Measurements from ENCODE around the gene DDIT4. TPM values are rescaled to one million over a fixed set of nuclear protein-coding genes. Genes with fewer than 3 reads are reported as not detected.
"Not testable (repeated sequence)": the region's sequence is repeated elsewhere in the genome, so short reads cannot be mapped to it uniquely, and the experiment has no call there.

The DDIT4 gene
- total RNA-seq, 1 experiment from 2014 or later = 68.9 TPM

DNA sequence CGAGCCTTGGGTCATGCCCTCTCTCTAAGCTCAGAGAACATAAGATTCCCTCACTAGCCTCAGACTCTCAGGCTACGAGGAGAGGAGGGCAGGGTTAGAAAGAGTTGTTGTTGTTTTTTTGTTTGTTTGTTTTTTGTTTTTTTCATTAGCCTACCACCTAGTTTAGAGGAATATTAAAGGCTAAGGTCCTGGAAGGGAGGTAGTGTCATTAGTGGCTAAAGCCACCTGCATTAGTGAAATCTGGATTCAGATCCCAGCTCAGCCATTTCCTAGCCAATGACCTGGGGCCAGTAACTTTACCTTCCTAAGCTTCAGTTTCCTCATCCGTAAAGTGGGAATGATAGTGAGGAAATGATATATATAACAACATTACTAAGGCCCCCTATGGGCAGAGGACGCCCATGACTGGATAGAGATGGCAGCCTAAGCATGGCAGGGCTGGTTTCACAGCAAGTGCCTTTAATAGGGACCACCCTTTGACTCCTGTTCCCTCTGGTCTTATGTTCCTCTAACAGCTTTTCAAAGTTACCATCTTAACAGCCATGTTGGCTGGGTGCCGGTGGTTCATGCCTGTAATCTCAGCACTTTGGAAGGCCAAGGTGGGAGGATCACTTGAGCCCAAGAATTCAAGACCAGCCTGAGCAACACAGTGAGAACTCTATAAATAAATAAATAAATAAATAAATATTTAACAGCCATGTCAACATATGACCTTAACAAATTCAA is 5.1 kb downstream of the DDIT4 start:
- POLR2A ChIA-PET (ENCODE audit: unreplicated experiment) = no interaction called here
- intact Hi-C loops (cut with micrococcal nuclease) = no loop called here
- H3F3A ChIP-seq (ENCODE audit: low read length, unreplicated experiment) = no peaks in the 10 kb centered on the region
- no peak overlapping the region for H3K4me3 ChIP-seq (ENCODE audit: low read length)
- no peaks in the 10 kb centered on the region for H3K9me3 ChIP-seq (ENCODE audit: low read length)
- no peak for TF ChIP-seq EZH2phosphoT487 (IDR thresholded peaks at IDR 0.05; ENCODE audit: borderline replicate concordance, low read length)
- TF ChIP-seq EZH2 (IDR thresholded peaks at IDR 0.05; ENCODE audit: low read length, unreplicated experiment) = no peak
- TF ChIP-seq, protein P1, sequence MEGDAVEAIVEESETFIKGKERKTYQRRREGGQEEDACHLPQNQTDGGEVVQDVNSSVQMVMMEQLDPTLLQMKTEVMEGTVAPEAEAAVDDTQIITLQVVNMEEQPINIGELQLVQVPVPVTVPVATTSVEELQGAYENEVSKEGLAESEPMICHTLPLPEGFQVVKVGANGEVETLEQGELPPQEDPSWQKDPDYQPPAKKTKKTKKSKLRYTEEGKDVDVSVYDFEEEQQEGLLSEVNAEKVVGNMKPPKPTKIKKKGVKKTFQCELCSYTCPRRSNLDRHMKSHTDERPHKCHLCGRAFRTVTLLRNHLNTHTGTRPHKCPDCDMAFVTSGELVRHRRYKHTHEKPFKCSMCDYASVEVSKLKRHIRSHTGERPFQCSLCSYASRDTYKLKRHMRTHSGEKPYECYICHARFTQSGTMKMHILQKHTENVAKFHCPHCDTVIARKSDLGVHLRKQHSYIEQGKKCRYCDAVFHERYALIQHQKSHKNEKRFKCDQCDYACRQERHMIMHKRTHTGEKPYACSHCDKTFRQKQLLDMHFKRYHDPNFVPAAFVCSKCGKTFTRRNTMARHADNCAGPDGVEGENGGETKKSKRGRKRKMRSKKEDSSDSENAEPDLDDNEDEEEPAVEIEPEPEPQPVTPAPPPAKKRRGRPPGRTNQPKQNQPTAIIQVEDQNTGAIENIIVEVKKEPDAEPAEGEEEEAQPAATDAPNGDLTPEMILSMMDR (conservative IDR thresholded peaks at IDR 0.05; ENCODE audit: low read depth, low read length) = no peak; the same call in 1 of the 2 replicates
- peaks cover 19% of the 10 kb centered on the region for H3K79me2 ChIP-seq (ENCODE audit: low read length)
- H3K4me1 ChIP-seq (ENCODE audit: insufficient read depth, low read length) = peaks cover 19% of the 10 kb centered on the region
- H3K36me3 ChIP-seq (ENCODE audit: low read depth, low read length) = peaks cover 6% of the 10 kb centered on the region; the same call in 1 of the 2 replicates
- no peaks in the 10 kb centered on the region for H3K27me3 ChIP-seq (ENCODE audit: low read length)
- no peak overlapping the region for H3K27ac ChIP-seq (ENCODE audit: low read length)
- ATAC-seq = no peak
- no peak overlapping the region for H2AFZ ChIP-seq (ENCODE audit: low read length)
- no peaks in the 10 kb centered on the region for H3K9me2 ChIP-seq (replicated peaks; ENCODE audit: low read length)
- CTCF ChIA-PET = no interaction called here
- no peak overlapping the region for H3K9ac ChIP-seq (ENCODE audit: low read length)
- no TSS peak for BruUV-seq (replicated peaks)
- DNase-seq = no peak
- H4K20me1 ChIP-seq (ENCODE audit: low read length) = peaks cover 17% of the 10 kb centered on the region
- H3K4me2 ChIP-seq (ENCODE audit: low read length) = no peak overlapping the region

- Histone ChIP-seq H4K20me1 (ENCODE audit: low read length) (peaks cover 11% of the 10 kb centered on the region), H3K4me1 (ENCODE audit: insufficient read depth, low read length) (peaks cover 17% of the 10 kb centered on the region), H3K79me2 (ENCODE audit: low read length) (peaks cover 12% of the 10 kb centered on the region)
- DNase-seq; H3F3A ChIP-seq (ENCODE audit: low read length, unreplicated experiment); BruUV-seq (replicated peaks); ATAC-seq; CTCF ChIA-PET; H2AFZ ChIP-seq (ENCODE audit: low read length); POLR2A ChIA-PET (ENCODE audit: unreplicated experiment); H3K4me2 ChIP-seq (ENCODE audit: low read length); H3K9me3 ChIP-seq (ENCODE audit: low read length); H3K27ac ChIP-seq (ENCODE audit: low read length); H3K27me3 ChIP-seq (ENCODE audit: low read length); H3K9me2 ChIP-seq (replicated peaks; ENCODE audit: low read length); H3K9ac ChIP-seq (ENCODE audit: low read length); H3K36me3 ChIP-seq (ENCODE audit: low read depth, low read length); intact Hi-C loops (cut with micrococcal nuclease); H3K4me3 ChIP-seq (ENCODE audit: low read length): not testable (repeated sequence)
Measured at GRCh38 chr10:72279587-72279986, 5.9 kb downstream of the DDIT4 start.

DNA sequence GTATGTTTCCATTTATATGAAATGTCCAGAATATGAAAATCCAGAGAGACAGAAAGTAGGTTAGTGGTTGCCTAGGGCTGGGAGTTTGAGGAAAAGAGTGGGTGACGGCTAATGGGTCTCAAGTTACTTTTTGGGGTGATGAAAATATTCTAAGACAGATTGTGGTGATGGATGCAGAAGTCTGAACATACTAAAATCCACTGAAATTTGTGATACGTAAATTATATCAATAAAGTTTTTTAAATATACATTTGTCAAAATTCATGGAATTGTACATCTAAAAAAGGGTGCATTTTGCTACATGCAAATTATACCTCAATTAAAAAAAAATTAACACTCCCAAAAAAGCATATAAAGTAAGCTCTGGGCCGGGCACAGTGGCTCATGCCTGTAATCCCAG is 9.4 kb downstream of the DDIT4 start:
- no peaks in the 10 kb centered on the region for H3K79me2 ChIP-seq (ENCODE audit: low read length)
- BruUV-seq (replicated peaks) = no TSS peak
- no peaks in the 10 kb centered on the region for H3K4me1 ChIP-seq (ENCODE audit: insufficient read depth, low read length)
- TF ChIP-seq, protein P1 (conservative IDR thresholded peaks at IDR 0.05; ENCODE audit: low read depth, low read length) = no peak
- TF ChIP-seq EZH2 (IDR thresholded peaks at IDR 0.05; ENCODE audit: low read length, unreplicated experiment) (no peak), EZH2phosphoT487 (IDR thresholded peaks at IDR 0.05; ENCODE audit: borderline replicate concordance, low read length) (no peak)
- intact Hi-C loops (cut with micrococcal nuclease) = no loop called here
- H3F3A ChIP-seq (ENCODE audit: low read length, unreplicated experiment) = no peaks in the 10 kb centered on the region
- H3K27ac ChIP-seq (ENCODE audit: low read length) = no peak overlapping the region
- POLR2A ChIA-PET (ENCODE audit: unreplicated experiment) = no interaction called here
- ATAC-seq (no peak), DNase-seq (no peak)
- H3K4me2 ChIP-seq (ENCODE audit: low read length) = no peak overlapping the region
- H3K9me3 ChIP-seq (ENCODE audit: low read length) = no peaks in the 10 kb centered on the region
- no peaks in the 10 kb centered on the region for H3K36me3 ChIP-seq (ENCODE audit: low read depth, low read length)
- CTCF ChIA-PET = no interaction called here
- no peak overlapping the region for H2AFZ ChIP-seq (ENCODE audit: low read length)
- no peaks in the 10 kb centered on the region for H3K9me2 ChIP-seq (replicated peaks; ENCODE audit: low read length)
- no peak overlapping the region for H3K4me3 ChIP-seq (ENCODE audit: low read length)
- no peaks in the 10 kb centered on the region for H3K27me3 ChIP-seq (ENCODE audit: low read length)
- H3K9ac ChIP-seq (ENCODE audit: low read length) = no peak overlapping the region
- H4K20me1 ChIP-seq (ENCODE audit: low read length) = no peaks in the 10 kb centered on the region

Data from PC-3 (cell line).